Adrenal gland (tissue), 12 donors: ENCODE data around the gene NIPAL4. TPM values are rescaled to one million over a fixed set of nuclear protein-coding genes. Genes with fewer than 3 reads are reported as not detected.

Source experiments
- DNase-seq, 7 donors: peaks; one replicate each; pipeline ENCODE4 v3.0.0-alpha.2; 2019 to 2020
- H3K27ac ChIP-seq, 5 donors: fragments of 200-600 bp; sonication (generic) in 4 of 5; 1 replicate in 3 of 5; 2 replicates in 2 of 5; pipeline versions ENCODE4 v1.5.1 to v1.8.0; 2016 to 2020; ENCODE audit warnings: mild to moderate bottlenecking in 1 of 5
- H3K27me3 ChIP-seq: fragments of 200-600 bp; 2 replicates; pipeline ENCODE4 v1.8.0; 2021
- H3K36me3 ChIP-seq, 2 donors: fragments of 200-600 bp; replicated peaks in 1 of 2; 1 replicate in 1 of 2; 2 replicates in 1 of 2; pipeline versions ENCODE4 v1.5.1 to v1.8.0; 2018 to 2022
- H3K4me1 ChIP-seq, 2 donors: fragments of 200-600 bp; replicated peaks in 1 of 2; 1 replicate in 1 of 2; 2 replicates in 1 of 2; pipeline versions ENCODE4 v1.5.1 to v1.8.0; 2018 to 2021
- H3K4me3 ChIP-seq, 4 donors: fragments of 200-600 bp; sonication (generic) in 3 of 4; one replicate each; pipeline ENCODE4 v1.5.1; 2016 to 2018
- H3K9me3 ChIP-seq, 3 donors: fragments of 200-600 bp; sonication (generic) in 1 of 3; replicated peaks in 1 of 3; 1 replicate in 2 of 3; 2 replicates in 1 of 3; pipeline versions ENCODE4 v1.5.1 to v1.8.0; 2016 to 2021
- POLR2A ChIP-seq, 2 donors: fragments of 450-650 bp; IDR thresholded peaks; one replicate each; pipeline ENCODE4 v1.6.1; 2017; ENCODE audit warnings: antibody characterized with exemption in 2 of 2, mild to moderate bottlenecking in 2 of 2, moderate library complexity in 1 of 2
- WGBS, 4 donors: extraction: QIAGEN DNeasy Blood & Tissue Kit in 2 of 4; methylation state at CpG; one replicate each; pipeline versions ENCODE4 v1.1.5 to v1.1.7; 2013 to 2017; 5-methylcytosine and 5-hydroxymethylcytosine counted together
- intact Hi-C, 2 donors: fragments of 100-400 bp; cut with DNase I; formaldehyde crosslinking; loops; one replicate each; pipeline versions ENCODE4 v1.14.1 to v1.15.0; 2022 to 2023
- polyA plus RNA-seq, 3 donors: library from polyadenylated mRNA; stranded (reverse); fragments of 200-250 nt in 2 of 3; fragments of 350-450 nt in 1 of 3; fragmentation: Illumina TruSeq in 1 of 3; extraction: RNeasy Lipid Tissue Mini Kit (QIAGEN cat#74804) in 1 of 3; gene quantifications; one replicate each; pipeline ENCODE4 v1.2.3, GENCODE V29; 2013 to 2014
- total RNA-seq, 9 donors: library from RNA; depleted of rRNA in 4 of 9; stranded (reverse); fragments of >200 nt in 4 of 9; fragments of 120-200 nt in 1 of 9; fragmentation: NEBNext Ultra II Directional in 1 of 9; extraction: Animal tissue kit (Norgen Biotek cat#: 25700) in 1 of 9; gene quantifications; one replicate each; pipeline versions ENCODE4 v1.1.0 to v1.2.4, GENCODE V29; 2013 to 2023
- TF ChIP-seq, protein P1 (sequence below), 6 experiments: fragments of 450-650 bp in 4 of 6; fragments of 200-600 bp in 2 of 6; sonication (generic) in 1 of 6; IDR thresholded peaks; 1 replicate in 5 of 6; 2 replicates in 1 of 6; pipeline versions ENCODE4 v1.5.1 to v1.8.0; 2016 to 2021; ENCODE audit warnings: antibody characterized with exemption in 6 of 6, mild to moderate bottlenecking in 2 of 6, moderate library complexity in 1 of 6
- donor health status: healthy with polysubstance abuse.
- donor health status: Bipolar disorder and iron deficiency.
- donor health status: DM: yes; HTN: yes; CAD: no.
- donor health status: DM: no; HTN: no; CAD: no.
- donor health status: DM: no; HTN: no; CAD: no.
- donor health status: DM: yes; HTN: yes; CAD: no.

The NIPAL4 gene
- total and polyA plus RNA-seq, 12 donors, result 0.08 to 0.20 (median 0.12) TPM; not detected in 8

DNA sequence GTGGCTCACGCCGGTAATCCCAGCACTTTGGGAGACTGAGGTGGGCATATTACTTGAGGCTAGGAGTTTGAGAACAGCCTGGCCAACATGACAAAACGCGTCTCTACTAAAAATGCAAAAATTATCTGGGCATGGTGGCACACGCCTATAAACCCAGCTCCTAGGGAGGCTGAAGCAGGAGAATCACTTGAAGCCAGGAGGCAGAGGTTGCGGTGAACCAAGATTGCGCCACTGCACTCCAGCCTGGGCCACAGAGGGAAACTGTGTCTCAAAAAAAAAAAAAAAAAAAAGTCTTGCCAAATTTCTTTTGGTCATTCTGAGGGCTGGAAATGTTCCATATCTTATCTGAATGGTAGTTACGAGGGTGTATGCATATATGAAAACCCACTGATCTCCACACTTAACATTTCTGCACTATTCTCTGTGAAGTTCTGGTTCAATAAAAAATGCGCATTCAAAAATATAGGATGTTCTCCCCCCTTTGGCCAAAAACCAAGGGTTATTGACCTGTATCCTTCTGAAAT is 13.5 kb upstream of the NIPAL4 start:
- no peak for DNase-seq
- H3K9me3 ChIP-seq, result no peaks in the 10 kb centered on the region
- no peak for TF ChIP-seq POLR2A (IDR thresholded peaks at IDR 0.05)
- TF ChIP-seq, protein P1, sequence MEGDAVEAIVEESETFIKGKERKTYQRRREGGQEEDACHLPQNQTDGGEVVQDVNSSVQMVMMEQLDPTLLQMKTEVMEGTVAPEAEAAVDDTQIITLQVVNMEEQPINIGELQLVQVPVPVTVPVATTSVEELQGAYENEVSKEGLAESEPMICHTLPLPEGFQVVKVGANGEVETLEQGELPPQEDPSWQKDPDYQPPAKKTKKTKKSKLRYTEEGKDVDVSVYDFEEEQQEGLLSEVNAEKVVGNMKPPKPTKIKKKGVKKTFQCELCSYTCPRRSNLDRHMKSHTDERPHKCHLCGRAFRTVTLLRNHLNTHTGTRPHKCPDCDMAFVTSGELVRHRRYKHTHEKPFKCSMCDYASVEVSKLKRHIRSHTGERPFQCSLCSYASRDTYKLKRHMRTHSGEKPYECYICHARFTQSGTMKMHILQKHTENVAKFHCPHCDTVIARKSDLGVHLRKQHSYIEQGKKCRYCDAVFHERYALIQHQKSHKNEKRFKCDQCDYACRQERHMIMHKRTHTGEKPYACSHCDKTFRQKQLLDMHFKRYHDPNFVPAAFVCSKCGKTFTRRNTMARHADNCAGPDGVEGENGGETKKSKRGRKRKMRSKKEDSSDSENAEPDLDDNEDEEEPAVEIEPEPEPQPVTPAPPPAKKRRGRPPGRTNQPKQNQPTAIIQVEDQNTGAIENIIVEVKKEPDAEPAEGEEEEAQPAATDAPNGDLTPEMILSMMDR (IDR thresholded peaks at IDR 0.05), result no peak
- no peaks in the 10 kb centered on the region for H3K36me3 ChIP-seq
- no peaks in the 10 kb centered on the region for H3K4me1 ChIP-seq
- H3K27ac ChIP-seq, result no peak overlapping the region
- intact Hi-C loops, result no loop called here
- H3K4me3 ChIP-seq, result no peak overlapping the region
- 87 to 95% (median 89%) methylated on average over 9 of the region's 9 CpGs for WGBS, 4 donors
- H3K27me3 ChIP-seq, result no peaks in the 10 kb centered on the region

DNA sequence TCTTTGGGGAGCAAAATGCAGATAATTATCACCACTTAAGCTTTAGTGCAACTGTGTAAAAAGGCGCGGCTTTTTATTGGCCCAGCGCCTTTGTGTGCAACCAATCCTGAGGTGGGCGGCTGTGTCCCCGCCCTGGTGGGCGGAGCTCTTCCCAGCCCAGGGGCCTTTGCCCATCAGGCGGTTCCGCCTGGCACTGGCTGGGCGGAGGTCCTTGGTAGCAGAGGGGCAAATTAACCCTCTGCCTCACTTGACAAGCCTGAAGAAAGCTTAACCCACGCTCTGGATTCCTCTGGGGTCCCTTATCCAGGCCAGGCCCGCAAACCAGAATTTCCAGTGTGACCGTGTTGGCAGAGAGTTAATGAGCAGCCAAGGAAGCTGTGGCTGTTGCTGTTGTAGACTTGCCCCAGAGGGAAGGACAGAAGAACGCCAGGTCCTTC is 12.8 kb upstream of the NIPAL4 start:
- intact Hi-C loops, result no loop called here
- TF ChIP-seq, protein P1 (IDR thresholded peaks at IDR 0.05), result no peak
- no peak for TF ChIP-seq POLR2A (IDR thresholded peaks at IDR 0.05)
- Histone ChIP-seq H3K27ac (no peak overlapping the region), H3K27me3 (no peaks in the 10 kb centered on the region), H3K4me1 (no peaks in the 10 kb centered on the region), H3K36me3 (no peaks in the 10 kb centered on the region), H3K4me3 (no peak overlapping the region), H3K9me3 (no peaks in the 10 kb centered on the region)
- 79 to 93% (median 85%) methylated on average over 9 to 13 of the region's 13 CpGs for WGBS, 4 donors
- DNase-seq, result no peak

DNA sequence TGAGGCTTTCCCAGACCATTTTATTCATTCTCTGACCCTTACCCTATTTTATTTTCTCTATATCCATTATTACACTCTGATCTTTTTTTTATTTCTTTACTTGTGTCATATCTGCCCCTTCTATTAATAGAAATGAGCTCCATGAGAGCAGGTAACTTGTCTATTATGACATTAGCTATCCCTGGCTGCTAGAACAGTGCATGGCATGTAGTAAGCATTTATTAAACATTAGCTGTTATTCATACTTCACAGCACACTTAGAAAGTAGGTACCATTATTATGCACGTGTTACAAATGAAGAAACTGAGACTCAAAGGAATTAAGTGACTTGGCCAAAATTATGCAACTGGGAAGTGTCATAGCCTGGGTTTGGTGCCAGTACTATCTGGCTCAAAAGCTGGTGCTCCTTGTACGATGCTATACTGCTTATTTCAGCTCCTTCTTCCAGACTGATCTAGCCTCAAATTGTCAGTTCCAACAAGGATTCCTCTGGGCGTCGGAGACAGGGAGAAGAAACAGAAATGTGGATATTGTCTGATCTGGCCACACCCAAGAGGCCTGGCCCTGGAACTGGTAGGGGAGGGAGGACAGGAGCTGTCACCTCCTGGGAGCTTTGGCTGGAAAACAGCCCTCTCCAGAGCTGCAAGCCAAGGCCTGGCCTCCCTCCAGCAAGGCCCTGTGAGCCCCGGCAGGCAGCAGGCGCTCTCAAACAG is 10.8 kb upstream of the NIPAL4 start:
- Histone ChIP-seq H3K9me3 (no peaks in the 10 kb centered on the region), H3K27me3 (no peaks in the 10 kb centered on the region), H3K27ac (no peak overlapping the region), H3K4me3 (no peak overlapping the region), H3K4me1 (no peaks in the 10 kb centered on the region), H3K36me3 (no peaks in the 10 kb centered on the region)
- intact Hi-C loops, result no loop called here
- TF ChIP-seq, protein P1 (IDR thresholded peaks at IDR 0.05), result no peak
- no peak for TF ChIP-seq POLR2A (IDR thresholded peaks at IDR 0.05)
- DNase-seq, result peak; percentile 38 to 77 (median 63)
- WGBS, 4 donors, result 44 to 56% (median 49%) methylated on average over 6 of the region's 6 CpGs

DNA sequence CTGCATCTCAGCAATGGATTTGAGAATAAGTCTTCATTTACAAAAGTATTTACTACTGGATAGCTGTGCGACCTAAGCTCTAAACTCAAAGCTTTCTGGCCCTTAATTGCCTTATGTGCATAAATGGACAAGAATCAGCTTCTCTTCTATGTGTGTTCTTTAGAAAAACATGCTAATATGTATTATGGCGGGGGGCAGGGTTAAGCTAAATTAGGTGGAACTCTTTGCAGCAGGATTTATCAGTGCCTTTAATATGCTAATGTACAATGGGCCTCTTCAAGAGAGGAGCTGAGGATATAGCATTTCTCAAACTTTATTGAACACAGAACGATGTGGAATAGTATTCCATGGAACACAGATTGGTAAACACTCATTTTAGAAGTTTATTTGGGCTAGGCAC is 10.0 kb upstream of the NIPAL4 start:
- intact Hi-C loops, result no loop called here
- DNase-seq, result no peak
- Histone ChIP-seq H3K36me3 (no peaks in the 10 kb centered on the region), H3K27me3 (no peaks in the 10 kb centered on the region), H3K4me1 (no peaks in the 10 kb centered on the region), H3K9me3 (no peaks in the 10 kb centered on the region), H3K27ac (no peak overlapping the region), H3K4me3 (no peak overlapping the region)
- WGBS, 4 donors, result 95 to 100% (median 96%) methylated on average over 3 of the region's 3 CpGs
- TF ChIP-seq POLR2A (IDR thresholded peaks at IDR 0.05), result no peak
- TF ChIP-seq, protein P1 (IDR thresholded peaks at IDR 0.05), result no peak
